Gastroesophageal sphincter (tissue), 4 donors: Measurements from ENCODE around the gene APEH. TPM values are rescaled to one million over a fixed set of nuclear protein-coding genes. Genes with fewer than 3 reads are reported as not detected.

Source experiments
- ATAC-seq: fragments of 150-250 bp; one replicate; pipeline ENCODE4 v1.9.1; 2016; ENCODE audit warnings: mild to moderate bottlenecking, moderate library complexity
- H3K27ac ChIP-seq, 4 donors: fragments of 200-600 bp; sonication (generic) in 3 of 4; 1 replicate in 3 of 4; 2 replicates in 1 of 4; pipeline ENCODE4 v1.5.1; 2016 to 2019
- H3K27me3 ChIP-seq: fragments of 200-600 bp; sonication (generic); one replicate; pipeline ENCODE4 v1.5.1; 2019
- H3K36me3 ChIP-seq, 2 donors: fragments of 200-600 bp; sonication (generic); one replicate each; pipeline ENCODE4 v1.5.1; 2019; ENCODE audit warnings: control low read depth in 1 of 2
- H3K4me1 ChIP-seq, 3 donors: fragments of 200-600 bp; sonication (generic); 1 replicate in 2 of 3; 2 replicates in 1 of 3; pipeline ENCODE4 v1.5.1; 2016 to 2019; ENCODE audit warnings: control low read depth in 2 of 3
- H3K4me3 ChIP-seq, 2 donors: fragments of 200-600 bp; sonication (generic); one replicate each; pipeline ENCODE4 v1.5.1; 2019; ENCODE audit warnings: mild to moderate bottlenecking in 1 of 2, moderate library complexity in 1 of 2
- H3K9me3 ChIP-seq, 3 donors: fragments of 200-600 bp; sonication (generic); one replicate each; pipeline ENCODE4 v1.5.1; 2017 to 2019; ENCODE audit warnings: control low read depth in 2 of 3
- CTCF ChIP-seq, 4 experiments: fragments of 200-600 bp in 2 of 4; fragments of 450-650 bp in 2 of 4; sonication (generic) in 1 of 4; IDR thresholded peaks; one replicate each; pipeline ENCODE4 v1.5.1; 2017 to 2019; ENCODE audit warnings: antibody characterized with exemption in 4 of 4, mild to moderate bottlenecking in 2 of 4, moderate library complexity in 2 of 4
- EP300 ChIP-seq: sonication (generic); formaldehyde crosslinking; IDR thresholded peaks from one replicate; pipeline ENCODE4 v1.6.1; 2017; ENCODE audit warnings: antibody characterized with exemption, mild to moderate bottlenecking
- POLR2A ChIP-seq, 2 donors: fragments of 450-650 bp; IDR thresholded peaks; one replicate each; pipeline ENCODE4 v1.6.1; 2017; ENCODE audit warnings: antibody characterized with exemption in 2 of 2, mild to moderate bottlenecking in 2 of 2, moderate library complexity in 1 of 2
- POLR2AphosphoS5 ChIP-seq: sonication (generic); formaldehyde crosslinking; IDR thresholded peaks from one replicate; pipeline ENCODE4 v1.6.1; 2017; ENCODE audit warnings: antibody characterized with exemption
- WGBS, 2 donors: methylation state at CpG; one replicate each; pipeline ENCODE4 v1.1.5; 2018; ENCODE audit warnings: low coverage in 1 of 2; 5-methylcytosine and 5-hydroxymethylcytosine counted together
- total RNA-seq, 4 donors: library from RNA; depleted of rRNA; stranded (reverse); fragments of >200 nt; gene quantifications; one replicate each; pipeline ENCODE4 v1.1.0, GENCODE V29; 2016

APEH gene
- total RNA-seq, 4 donors from 2014 or later, result 61.4 to 80.2 (median 71.5) TPM

GRCh38 chr3:49725906-49726681, 51.9 kb downstream of the APEH start:
- WGBS, 2 donors, result 86 to 94% methylated on average over 2 to 7 of the region's 11 CpGs
- no peak overlapping the region for H3K4me3 ChIP-seq
- H3K36me3 ChIP-seq, result peaks cover 0 to 76% of the 10 kb centered on the region in 2 donors

GRCh38 chr3:49727154-49727923, 53.2 kb downstream of the APEH start:
- 75% methylated on average over 2 of the region's 19 CpGs; no CpG with 5 or more reads in 1 of the 2 donors for WGBS, 2 donors
- H3K4me1 ChIP-seq, result peaks cover 0 to 25% (median 14%) of the 10 kb centered on the region in 3 donors
- ATAC-seq, result no peak
- no peaks in the 10 kb centered on the region for H3K9me3 ChIP-seq
- no peak overlapping the region for H3K4me3 ChIP-seq
- TF ChIP-seq POLR2A (IDR thresholded peaks at IDR 0.05) (no peak), POLR2AphosphoS5 (no peak), EP300 (no peak), CTCF (IDR thresholded peaks at IDR 0.05) (no peak)
- H3K27ac ChIP-seq, result no peak overlapping the region
- H3K36me3 ChIP-seq, result peaks cover 0 to 76% of the 10 kb centered on the region in 2 donors
- H3K27me3 ChIP-seq, result no peaks in the 10 kb centered on the region

More at GRCh38 chr3:49725906-49726681, 51.9 kb downstream of the APEH start:
- Histone ChIP-seq H3K9me3 (no peaks in the 10 kb centered on the region), H3K27me3 (no peaks in the 10 kb centered on the region), H3K27ac (peak overlapping the region in 1 of 4 donors; percentile 11), H3K4me1 (peaks cover 0 to 37% (median 15%) of the 10 kb centered on the region in 3 donors)
- ATAC-seq, result no peak
- TF ChIP-seq POLR2A (IDR thresholded peaks at IDR 0.05) (no peak), EP300 (no peak)

GRCh38 chr3:49727924-49728361, 53.8 kb downstream of the APEH start:
- peaks cover 0 to 80% of the 10 kb centered on the region in 2 donors for H3K36me3 ChIP-seq
- no peak overlapping the region for H3K27ac ChIP-seq
- no peaks in the 10 kb centered on the region for H3K9me3 ChIP-seq
- TF ChIP-seq EP300, result no peak
- TF ChIP-seq POLR2AphosphoS5, result no peak
- no peak for TF ChIP-seq POLR2A (IDR thresholded peaks at IDR 0.05)
- 82% methylated on average over 3 of the region's 15 CpGs; no CpG with 5 or more reads in 1 of the 2 donors for WGBS, 2 donors
- no peak overlapping the region for H3K4me3 ChIP-seq
- no peak for ATAC-seq
- H3K4me1 ChIP-seq, result peaks cover 0 to 19% (median 8%) of the 10 kb centered on the region in 3 donors
- no peaks in the 10 kb centered on the region for H3K27me3 ChIP-seq

GRCh38 chr3:49729966-49730609, 55.9 kb downstream of the APEH start:
- Histone ChIP-seq H3K27me3 (no peaks in the 10 kb centered on the region), H3K36me3 (peaks cover 0 to 98% of the 10 kb centered on the region in 2 donors), H3K4me1 (peaks cover 0 to 2% (median 0%) of the 10 kb centered on the region in 3 donors), H3K9me3 (no peaks in the 10 kb centered on the region), H3K27ac (no peak overlapping the region), H3K4me3 (no peak overlapping the region)
- ATAC-seq, result no peak
- no peak for TF ChIP-seq EP300
- TF ChIP-seq POLR2A (IDR thresholded peaks at IDR 0.05), result no peak
- TF ChIP-seq CTCF (IDR thresholded peaks at IDR 0.05), result no peak
- TF ChIP-seq POLR2AphosphoS5, result no peak
- 95 to 100% methylated on average over 2 to 4 of the region's 4 CpGs for WGBS, 2 donors

GRCh38 chr3:49732597-49732996, 58.4 kb downstream of the APEH start:
- TF ChIP-seq POLR2A (IDR thresholded peaks at IDR 0.05), result no peak
- TF ChIP-seq CTCF (IDR thresholded peaks at IDR 0.05), result no peak
- no peak for TF ChIP-seq POLR2AphosphoS5
- no peak for TF ChIP-seq EP300
- no peak overlapping the region for H3K27ac ChIP-seq
- peaks cover 0 to 98% of the 10 kb centered on the region in 2 donors for H3K36me3 ChIP-seq
- no peak overlapping the region for H3K4me3 ChIP-seq
- ATAC-seq, result no peak
- no peaks in the 10 kb centered on the region for H3K9me3 ChIP-seq
- no peaks in the 10 kb centered on the region for H3K27me3 ChIP-seq
- WGBS, 2 donors, result 74 to 91% methylated on average over 6 to 9 of the region's 11 CpGs
- no peaks in the 10 kb centered on the region for H3K4me1 ChIP-seq
